Common myeloid progenitor, CD34-positive (primary cell): Measurements from ENCODE around the gene RSPH6A.

Source experiments
- CTCF ChIA-PET: fragments of 350-600 bp; sonication (Branson Sonifier 250); formaldehyde crosslinking; loops from one replicate; lab custom pipeline; 2021; ENCODE audit warnings: antibody characterized with exemption; lab: Charles Lee
- POLR2A ChIA-PET: fragments of 350-600 bp; sonication (Branson Sonifier 250); formaldehyde crosslinking; loops from one replicate; lab custom pipeline; 2021; ENCODE audit warnings: antibody characterized with exemption; lab: Charles Lee
- DNase-seq, 3 donors: peaks; one replicate each; pipeline versions ENCODE4 v3.0.0 to v3.0.0-alpha.2; 2013
- H3K27ac ChIP-seq, 2 experiments: 1 replicate in 1 of 2; 2 replicates in 1 of 2; pipeline ENCODE4 v1.7.0; 2013; ENCODE audit warnings: inconsistent platforms in 2 of 2, low read length in 2 of 2, mild to moderate bottlenecking in 2 of 2, low read depth in 1 of 2, moderate library complexity in 1 of 2; ENCODE audit not compliant: severe bottlenecking in 2 of 2, insufficient read depth in 1 of 2, poor library complexity in 1 of 2
- H3K27me3 ChIP-seq, 5 experiments: replicated peaks in 2 of 5; 1 replicate in 3 of 5; 2 replicates in 2 of 5; pipeline versions ENCODE4 v1.6.1 to v1.7.0; 2013; ENCODE audit warnings: low read length in 4 of 5, mild to moderate bottlenecking in 2 of 5, moderate library complexity in 2 of 5, inconsistent platforms in 1 of 5; ENCODE audit not compliant: insufficient read depth in 5 of 5, control insufficient read depth in 4 of 5
- H3K36me3 ChIP-seq, 4 experiments: 1 replicate in 2 of 4; 2 replicates in 2 of 4; pipeline versions ENCODE4 v1.6.1 to v1.7.0; 2013; ENCODE audit warnings: low read length in 3 of 4, control low read depth in 1 of 4, mild to moderate bottlenecking in 1 of 4; ENCODE audit not compliant: control insufficient read depth in 4 of 4, insufficient read depth in 4 of 4
- H3K4me1 ChIP-seq, 4 experiments: 1 replicate in 3 of 4; 2 replicates in 1 of 4; pipeline versions ENCODE4 v1.6.1 to v1.7.1; 2013; ENCODE audit warnings: low read length in 3 of 4, mild to moderate bottlenecking in 3 of 4, control low read depth in 1 of 4, inconsistent platforms in 1 of 4, moderate library complexity in 1 of 4; ENCODE audit not compliant: control insufficient read depth in 4 of 4, insufficient read depth in 4 of 4; ENCODE audit errors: control extremely low read depth in 1 of 4
- H3K4me3 ChIP-seq, 7 experiments: 1 replicate in 4 of 7; 2 replicates in 3 of 7; pipeline versions ENCODE4 v1.5.1 to v1.7.0; 2013; ENCODE audit warnings: mild to moderate bottlenecking in 7 of 7, low read length in 6 of 7, moderate library complexity in 6 of 7, inconsistent platforms in 2 of 7, low read depth in 2 of 7, control low read depth in 1 of 7; ENCODE audit not compliant: insufficient read depth in 4 of 7, control insufficient read depth in 1 of 7; ENCODE audit errors: extremely low read depth in 1 of 7
- H3K9me3 ChIP-seq, 5 experiments: 1 replicate in 4 of 5; 2 replicates in 1 of 5; pipeline versions ENCODE4 v1.6.1 to v1.7.1; 2013; ENCODE audit warnings: low read length in 4 of 5, mild to moderate bottlenecking in 2 of 5, inconsistent platforms in 1 of 5, low read depth in 1 of 5, moderate library complexity in 1 of 5; ENCODE audit not compliant: control insufficient read depth in 4 of 5, insufficient read depth in 2 of 5; ENCODE audit errors: control extremely low read depth in 1 of 5
- WGBS: methylation state at CpG from one replicate; pipeline ENCODE4 v1.1.5; 2013; ENCODE audit not compliant: insufficient coverage; 5-methylcytosine and 5-hydroxymethylcytosine counted together

The RSPH6A gene

DNA sequence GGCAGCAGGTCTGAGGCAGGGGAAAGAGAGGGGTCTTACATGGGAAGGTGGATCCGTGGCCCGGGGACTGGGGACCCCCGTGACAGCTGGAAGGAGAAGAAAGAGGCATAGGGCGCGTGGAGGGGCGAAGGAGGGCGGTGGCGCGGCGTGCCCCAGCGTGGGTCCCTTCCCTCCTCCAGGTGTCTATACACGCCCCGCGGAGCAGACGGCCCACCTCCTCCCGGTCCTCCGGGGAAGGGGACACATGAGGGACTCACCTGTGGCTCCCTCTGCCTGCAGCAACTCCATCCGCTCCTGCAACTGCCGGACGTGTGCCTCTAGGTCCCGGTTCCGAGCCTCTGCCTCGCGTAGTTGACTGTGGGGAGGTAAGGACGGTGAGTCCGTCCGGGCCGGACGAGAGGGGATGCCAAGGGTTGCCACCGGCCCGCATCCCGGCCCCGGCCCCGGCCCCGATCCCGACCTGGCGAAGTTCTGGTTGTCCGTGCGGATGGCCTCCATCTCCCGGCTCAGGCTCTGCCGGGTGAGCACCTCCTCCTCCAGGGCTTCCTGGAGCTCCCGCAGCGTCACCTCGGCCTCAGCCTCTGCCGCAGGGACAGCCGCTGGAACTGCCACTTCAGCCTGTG, 43.7 kb downstream of the RSPH6A start:
- Histone ChIP-seq H3K27me3 (peaks cover 0 to 60% (median 21%) of the 10 kb centered on the region in 5 experiments), H3K9me3 (no peaks in the 10 kb centered on the region), H3K36me3 (no peaks in the 10 kb centered on the region), H3K4me1 (peaks cover 0 to 39% (median 33%) of the 10 kb centered on the region in 4 experiments), H3K4me3 (no peak overlapping the region), H3K27ac (no peak overlapping the region)
- 93% methylated on average over 44 of the region's 46 CpGs for WGBS
- DNase-seq, result no peak
- ChIA-PET POLR2A (no interaction called here), CTCF (interaction anchor here (0.7 to 10.6 kb wide), 10 partner anchors 8 to 110 kb away, joined by 3 to 138 read pairs (median 4); partner anchors contain the start of genes DMPK, DMWD, FOXA3 and QPCTL)

GRCh38 chr19:45770192-45771101, 44.7 kb downstream of the RSPH6A start:
- H3K4me3 ChIP-seq, result peak overlapping the region in 5 of 7 experiments; percentile 57 to 85 (median 74)
- H3K27ac ChIP-seq, result peak overlapping the region in 1 of 2 experiments; percentile 64
- no peaks in the 10 kb centered on the region for H3K9me3 ChIP-seq
- POLR2A ChIA-PET, result interaction anchor here (0.6 to 2.4 kb wide), 5 partner anchors 9 to 94 kb away, joined by 3 to 13 read pairs (median 3); partner anchors contain the start of genes FOXA3 and QPCTL
- peaks cover 0 to 66% (median 23%) of the 10 kb centered on the region in 5 experiments for H3K27me3 ChIP-seq
- H3K4me1 ChIP-seq, result peaks cover 0 to 39% (median 33%) of the 10 kb centered on the region in 4 experiments
- no peaks in the 10 kb centered on the region for H3K36me3 ChIP-seq
- peak; percentile 95 to 97 (median 97) for DNase-seq
- CTCF ChIA-PET, result interaction anchor here (0.6 to 10.6 kb wide), 14 partner anchors 9 to 202 kb away, joined by 3 to 138 read pairs (median 4); partner anchors contain the start of genes DMPK, DMWD, QPCTL and SNRPD2
- WGBS, result under 1% methylated on average over 77 of the region's 79 CpGs

GRCh38 chr19:45769821-45770191, 45.3 kb downstream of the RSPH6A start:
- ChIA-PET CTCF (interaction anchor here (0.6 to 10.6 kb wide), 14 partner anchors 13 to 112 kb away, joined by 3 to 138 read pairs (median 4); partner anchors contain the start of genes DMPK, DMWD, QPCTL and RSPH6A), POLR2A (interaction anchor here (0.6 to 2.4 kb wide), 7 partner anchors 30 to 99 kb away, joined by 3 to 13 read pairs (median 3); partner anchors contain the start of genes FBXO46, FOXA3 and QPCTL)
- H3K27ac ChIP-seq, result peak overlapping the region in 1 of 2 experiments; percentile 64
- DNase-seq, result peak; percentile 59 to 88 (median 85)
- peaks cover 0 to 66% (median 23%) of the 10 kb centered on the region in 5 experiments for H3K27me3 ChIP-seq
- no peaks in the 10 kb centered on the region for H3K9me3 ChIP-seq
- 0% methylated on average over 25 of the region's 28 CpGs for WGBS
- peak overlapping the region; percentile 16 to 85 (median 58) for H3K4me3 ChIP-seq
- peaks cover 0 to 39% (median 33%) of the 10 kb centered on the region in 4 experiments for H3K4me1 ChIP-seq
- H3K36me3 ChIP-seq, result no peaks in the 10 kb centered on the region

GRCh38 chr19:45768984-45769782, 45.9 kb downstream of the RSPH6A start, which contains the start of gene SIX5:
Gene SIX5 (minus strand): TSS chr19:45769252. CDS start chr19:45768844, 408 bp downstream.
- no peaks in the 10 kb centered on the region for H3K36me3 ChIP-seq
- WGBS, result under 1% methylated on average over 58 of the region's 70 CpGs
- peaks cover 0 to 39% (median 33%) of the 10 kb centered on the region in 4 experiments for H3K4me1 ChIP-seq
- CTCF ChIA-PET, result interaction anchor here (0.6 to 10.6 kb wide), 17 partner anchors 9 to 586 kb away, joined by 3 to 138 read pairs (median 4); partner anchors contain the start of genes DMWD, IRF2BP1 and RSPH6A
- H3K4me3 ChIP-seq, result peak within 1 kb of the TSS; percentile 28 to 85 (median 58)
- no peaks in the 10 kb centered on the region for H3K9me3 ChIP-seq
- peaks cover 0 to 66% (median 23%) of the 10 kb centered on the region in 5 experiments for H3K27me3 ChIP-seq
- POLR2A ChIA-PET, result interaction anchor here (0.6 to 2.4 kb wide), 8 partner anchors 12 to 100 kb away, joined by 3 to 13 read pairs (median 4); partner anchors contain the start of genes FBXO46, FOXA3 and QPCTL
- peak within 1 kb of the TSS in 1 of 2 experiments; percentile 68 for H3K27ac ChIP-seq
- DNase-seq, result peak; percentile 90 to 95 (median 93)

DNA sequence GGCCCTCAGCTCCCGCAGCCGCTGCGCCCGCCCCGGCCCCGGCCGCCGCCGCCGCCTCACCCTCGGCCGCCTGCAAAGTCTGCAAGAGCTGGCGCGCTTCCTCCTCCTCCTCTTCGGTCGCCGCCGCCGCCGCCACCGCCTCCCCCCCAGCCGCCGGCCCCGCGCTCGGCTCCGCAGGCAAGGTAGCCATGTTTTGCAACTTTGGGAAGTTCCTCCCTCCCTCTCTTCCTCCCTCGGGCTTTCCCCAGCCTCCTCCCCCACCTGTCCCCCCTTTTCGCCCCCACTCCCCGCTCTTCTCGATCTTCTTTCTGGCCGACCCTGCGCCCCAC, 46.5 kb downstream of the RSPH6A start:
- Histone ChIP-seq H3K27me3 (peaks cover 0 to 72% (median 25%) of the 10 kb centered on the region in 5 experiments), H3K27ac (peak overlapping the region in 1 of 2 experiments; percentile 68), H3K4me1 (peaks cover 0 to 39% (median 33%) of the 10 kb centered on the region in 4 experiments), H3K9me3 (no peaks in the 10 kb centered on the region), H3K4me3 (peak overlapping the region; percentile 28 to 85 (median 58)), H3K36me3 (no peaks in the 10 kb centered on the region)
- peak in 1 of 3 donors; percentile 34 for DNase-seq
- ChIA-PET CTCF (interaction anchor here (0.8 to 10.6 kb wide), 10 partner anchors 8 to 117 kb away, joined by 3 to 138 read pairs (median 4); partner anchors contain the start of genes DMWD, IRF2BP1 and RSPH6A), POLR2A (interaction anchor here (1.2 to 2.4 kb wide), 3 partner anchors 13 to 51 kb away, joined by 3 to 13 read pairs (median 4); no protein-coding TSS in a partner anchor)
- under 1% methylated on average over 27 of the region's 33 CpGs for WGBS
